Measurements from ENCODE around the gene CARNS1.
"Not testable (repeated sequence)": the region's sequence is repeated elsewhere in the genome, so short reads cannot be mapped to it uniquely, and the experiment has no call there.

CARNS1 gene

GRCh38 chr11:67463186-67463585 is 47.7 kb downstream of the CARNS1 start:
- in situ Hi-C loops (cut with MboI; ENCODE audit: low sequenced_read_pairs): no loop called here

DNA sequence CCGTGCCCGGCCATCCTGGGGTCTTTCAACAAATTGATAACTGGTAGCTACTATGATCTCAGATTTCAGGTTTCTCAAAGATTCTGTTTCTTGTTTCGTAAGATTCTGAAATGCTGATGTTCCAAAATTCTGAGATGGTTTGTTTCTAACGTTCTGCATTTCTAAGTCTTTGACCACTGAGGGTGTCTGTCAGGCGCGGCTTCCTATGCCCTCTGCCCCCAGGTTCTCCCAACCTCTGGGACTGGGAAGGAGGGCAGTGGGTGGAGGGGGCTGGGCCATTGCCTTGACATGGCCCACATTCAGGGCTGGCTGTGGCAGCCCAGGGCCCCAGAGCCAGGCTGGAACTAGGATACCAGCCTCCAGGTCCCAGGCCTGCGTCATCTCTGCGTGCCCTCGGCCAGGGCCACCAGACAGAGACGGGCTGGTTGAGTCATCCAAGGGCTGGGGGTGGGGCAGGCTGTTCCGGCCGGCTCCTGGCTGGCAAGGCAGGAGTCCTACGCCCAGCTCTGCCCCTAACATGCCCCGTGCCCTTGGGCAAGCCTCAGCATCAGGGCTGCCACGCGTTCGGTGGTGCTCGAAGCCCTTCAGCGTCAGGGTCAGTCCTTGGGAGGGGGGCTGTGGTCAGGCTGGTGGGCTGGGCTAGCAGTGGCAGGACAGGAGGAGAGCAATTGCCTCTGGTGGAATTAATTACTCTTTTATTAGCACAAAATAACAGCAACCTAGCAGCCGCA is 48.4 kb downstream of the CARNS1 start:
- in situ Hi-C loops (cut with MboI; ENCODE audit: low sequenced_read_pairs): no loop called here

DNA sequence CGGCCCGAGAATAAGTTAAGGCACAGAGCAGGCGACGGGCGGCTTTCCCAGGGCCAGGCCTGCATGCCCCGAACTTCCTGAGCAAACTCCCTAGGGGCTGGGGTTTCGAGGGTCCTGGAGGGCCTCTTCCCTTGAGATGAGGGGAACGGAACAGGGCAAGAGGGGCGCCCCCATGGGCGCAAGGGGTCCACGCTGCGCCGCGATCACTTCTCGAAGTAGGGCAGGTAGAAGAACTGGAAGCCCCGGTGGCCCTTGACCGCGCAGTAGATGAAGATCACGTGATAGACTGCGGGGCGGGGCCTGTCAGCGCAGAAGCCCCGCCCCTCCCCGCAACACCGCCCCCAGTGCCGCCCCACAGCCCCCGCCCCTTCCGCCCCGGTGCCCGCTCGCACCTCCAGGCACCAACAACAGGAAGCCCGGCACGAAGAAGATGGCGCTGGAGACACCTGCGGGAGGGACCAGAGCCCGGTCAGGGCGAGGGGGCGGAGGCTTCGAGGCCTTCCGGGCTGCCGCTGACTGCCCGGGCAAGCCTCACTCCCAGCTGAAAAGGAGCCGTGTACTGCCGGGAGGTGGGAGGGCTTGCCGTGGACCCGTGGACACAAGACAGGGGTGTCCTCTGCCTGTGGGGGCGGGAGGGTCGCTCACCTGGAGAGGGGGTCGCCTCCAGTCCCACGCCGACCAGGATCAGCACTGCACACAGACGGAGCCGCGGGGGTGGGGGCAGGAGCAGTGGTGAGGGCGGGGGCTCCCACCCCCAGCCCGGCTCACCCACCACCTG is 49.1 kb downstream of the CARNS1 start:
- in situ Hi-C loops (cut with MboI; ENCODE audit: low sequenced_read_pairs): no loop called here

DNA sequence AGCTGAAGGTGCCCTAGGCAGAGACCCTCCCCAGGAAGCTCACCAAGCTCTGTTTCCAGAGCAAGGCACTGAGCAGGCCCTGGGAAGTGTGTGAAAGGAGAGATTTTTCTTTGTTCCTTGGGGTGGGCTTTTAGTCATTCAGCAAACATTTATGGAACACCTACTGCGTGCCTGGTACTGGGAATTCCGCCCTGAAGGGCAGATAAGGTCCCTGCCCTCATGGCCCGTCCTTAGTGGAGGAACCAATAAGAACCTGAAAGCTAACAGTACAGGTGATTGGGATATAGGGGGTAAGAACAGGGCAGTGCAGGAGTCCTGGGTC is 49.7 kb downstream of the CARNS1 start:
- in situ Hi-C loops (cut with MboI; ENCODE audit: low sequenced_read_pairs): no loop called here

DNA sequence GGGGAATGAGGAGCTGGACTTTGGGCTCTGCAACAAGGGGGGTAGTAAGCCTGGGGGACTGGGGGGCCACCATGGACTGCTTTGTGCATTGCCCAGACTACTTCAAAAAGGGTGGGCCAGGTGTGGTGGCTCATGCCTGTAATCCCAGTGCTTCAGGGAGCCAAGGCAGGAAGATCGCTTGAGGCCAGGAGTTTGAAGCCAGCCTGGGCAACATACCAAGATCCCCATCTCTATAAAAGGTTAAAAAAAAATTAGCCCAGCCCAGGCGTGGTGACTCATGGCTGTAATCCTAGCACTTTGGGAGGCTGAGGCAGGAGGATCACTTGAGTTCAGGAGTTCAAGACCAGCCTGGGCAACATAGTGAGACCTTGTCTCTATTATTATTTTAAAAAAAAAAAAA is 50.1 kb downstream of the CARNS1 start:
- in situ Hi-C loops (cut with MboI; ENCODE audit: low sequenced_read_pairs): not testable (repeated sequence)

DNA sequence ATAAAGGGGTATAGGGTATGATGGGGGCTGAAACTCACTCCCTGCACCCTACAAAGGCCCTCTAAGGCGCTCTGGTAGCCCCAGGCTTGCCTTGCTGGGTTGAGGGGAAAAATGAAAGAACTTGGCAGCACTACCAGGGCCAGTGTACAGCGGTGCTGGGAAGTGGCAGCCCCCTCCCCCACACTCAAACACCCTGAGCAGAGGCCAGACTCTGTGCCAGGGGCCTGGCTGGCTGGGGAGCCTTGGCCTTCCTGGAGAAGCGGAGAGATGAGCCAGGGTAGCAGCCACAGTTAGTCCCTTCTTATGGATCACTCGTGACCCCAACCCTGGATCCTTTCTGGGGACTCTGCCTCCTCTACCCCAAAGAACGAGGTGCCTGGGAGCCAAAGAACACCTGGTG is 50.9 kb downstream of the CARNS1 start:
- in situ Hi-C loops (cut with MboI; ENCODE audit: low sequenced_read_pairs): no loop called here

DNA sequence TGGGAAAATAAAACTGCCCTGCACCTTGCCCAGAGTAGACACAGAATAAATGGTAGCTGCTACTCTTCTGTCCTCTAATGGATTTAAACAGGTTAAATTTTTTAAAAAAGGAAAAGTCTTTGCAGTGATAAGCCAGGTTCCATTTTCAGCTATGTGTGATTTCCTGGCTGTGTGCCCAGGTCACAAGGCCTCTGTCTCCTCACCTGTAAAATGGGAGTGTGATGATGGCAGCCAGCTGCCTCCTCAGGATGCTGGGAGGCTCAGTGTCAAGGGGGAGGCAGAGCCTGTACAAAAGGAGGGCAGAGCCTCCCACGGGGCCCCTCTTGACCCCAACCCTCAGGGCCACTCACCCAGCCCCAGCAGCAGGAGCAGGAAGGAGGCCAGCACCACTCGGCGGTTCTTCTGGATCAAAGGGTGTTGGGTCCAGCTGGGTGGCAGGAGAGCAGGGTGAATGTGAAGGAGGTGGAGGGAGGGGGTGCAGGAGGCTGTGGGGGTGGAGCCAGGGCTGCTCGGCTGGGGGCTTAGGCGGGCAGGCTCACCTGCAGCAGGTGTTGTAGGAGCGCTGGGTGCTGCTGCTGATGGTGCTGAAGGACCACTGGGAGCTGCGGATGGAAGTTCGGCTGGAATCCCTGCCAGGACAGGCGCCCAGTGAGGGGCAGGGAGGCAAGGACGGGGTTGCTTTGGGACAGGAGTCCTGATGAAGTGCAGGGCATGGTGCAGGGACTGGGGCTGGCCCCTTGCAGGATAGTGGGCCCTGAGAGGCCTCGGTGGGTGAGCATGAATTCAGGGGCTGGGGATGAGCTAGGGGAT is 51.7 kb downstream of the CARNS1 start:
- in situ Hi-C loops (cut with MboI; ENCODE audit: low sequenced_read_pairs): no loop called here

DNA sequence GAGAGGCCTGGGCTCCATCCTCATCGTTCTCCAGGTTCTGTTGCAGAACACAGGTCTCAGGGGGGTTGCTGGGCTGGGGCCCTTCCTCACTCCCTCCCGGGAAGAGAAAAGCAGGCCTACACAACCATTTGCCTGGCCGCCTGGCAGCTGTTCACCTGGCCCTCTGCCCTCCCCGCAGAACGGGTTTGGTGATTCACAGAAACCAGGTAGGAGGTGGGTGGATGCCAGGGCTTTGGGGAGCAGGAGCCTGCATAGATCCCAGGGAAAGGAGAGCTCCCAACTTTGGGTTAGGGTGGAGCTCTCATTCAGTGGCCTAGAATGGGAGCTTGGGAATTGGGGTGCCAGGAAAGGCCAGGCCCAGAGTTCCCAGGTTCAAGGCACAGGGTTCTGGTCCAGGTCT is 52.6 kb downstream of the CARNS1 start:
- in situ Hi-C loops (cut with MboI; ENCODE audit: low sequenced_read_pairs): no loop called here

DNA sequence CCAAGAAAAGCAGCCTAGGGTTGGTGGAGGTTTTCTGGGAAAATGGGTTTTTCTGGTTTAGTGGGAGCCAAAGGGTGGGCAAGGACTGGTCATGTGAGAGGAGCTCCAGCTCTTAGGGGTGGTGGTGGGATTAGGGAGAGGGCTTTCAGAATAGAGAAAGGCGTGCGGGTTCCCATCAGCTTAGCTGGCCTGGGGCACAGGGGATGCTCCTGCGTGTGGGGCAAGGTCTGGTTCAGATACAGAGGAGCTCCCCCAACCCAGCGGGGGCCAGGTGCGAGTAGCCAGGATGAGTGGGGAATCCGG is 52.9 kb downstream of the CARNS1 start:
- in situ Hi-C loops (cut with MboI; ENCODE audit: low sequenced_read_pairs): no loop called here

- in situ Hi-C loops (cut with MboI; ENCODE audit: low sequenced_read_pairs): no loop called here
These were observed 53.5 kb downstream of the CARNS1 start, which contains the start of gene TMEM134 for GRCh38 chr11:67468759-67469507. Gene TMEM134, minus strand, starts transcription at chr11:67469251. Its CDS starts 59 bp downstream, at chr11:67469192.

DNA sequence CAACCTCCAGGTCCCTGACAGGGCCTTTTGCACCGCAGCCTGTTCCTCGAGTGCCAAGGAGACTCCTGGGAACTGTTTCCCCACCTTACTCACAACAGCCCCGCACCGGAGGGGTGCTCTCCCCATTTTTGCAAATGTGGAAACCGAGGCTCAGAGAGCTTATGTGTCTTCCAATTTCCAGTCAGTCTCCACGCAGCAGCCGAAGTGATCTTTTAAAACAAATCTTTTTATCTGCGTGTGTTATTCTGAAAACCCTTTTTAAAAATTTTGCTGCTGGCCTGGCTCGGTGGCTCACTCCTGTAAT is 54.0 kb downstream of the CARNS1 start:
- in situ Hi-C loops (cut with MboI; ENCODE audit: low sequenced_read_pairs): no loop called here

- in situ Hi-C loops (cut with MboI; ENCODE audit: low sequenced_read_pairs): no loop called here
These were observed 55.0 kb downstream of the CARNS1 start for GRCh38 chr11:67470337-67471002.

DNA sequence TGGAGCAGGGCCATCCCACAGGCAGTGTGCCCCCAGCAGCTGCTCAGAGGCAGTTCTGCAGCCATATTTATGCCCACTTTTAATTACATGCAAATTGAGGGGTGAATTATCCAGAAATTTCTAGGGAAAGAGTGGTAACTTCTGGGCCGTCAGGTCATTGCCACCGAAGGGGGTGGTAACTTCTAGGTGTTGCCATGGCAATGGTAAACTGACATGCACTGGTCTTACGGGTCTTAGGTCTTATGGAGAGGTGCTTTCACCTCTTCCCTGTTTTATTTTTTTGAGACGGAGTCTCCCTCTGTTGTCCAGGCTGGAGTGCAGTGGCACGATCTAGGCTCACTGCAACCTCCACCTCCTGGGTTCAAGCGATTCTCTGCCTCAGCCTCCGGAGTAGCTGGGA is 57.4 kb downstream of the CARNS1 start:
- in situ Hi-C loops (cut with MboI; ENCODE audit: low sequenced_read_pairs): no loop called here

Data from HL-60/S4 treated with retinoic acid at 250 ng/mL for 4 days and 3 days (cell line).